Fibroblast of skin of back (primary cell): ENCODE measurements around the gene CTAGE9.
"Not testable (repeated sequence)": the region's sequence is repeated elsewhere in the genome, so short reads cannot be mapped to it uniquely, and the experiment has no call there.

ENCODE experiments used
- DNase-seq: peaks from one replicate; pipeline ENCODE4 v3.0.0-alpha.2; 2013

The CTAGE9 gene

GRCh38 chr6:131729550-131729949 lies 18.7 kb upstream of the CTAGE9 start:
- no peak for DNase-seq

- DNase-seq: peak; percentile 9
Measured at GRCh38 chr6:131728296-131728939, 17.6 kb upstream of the CTAGE9 start.

- DNase-seq: no peak
Measured at GRCh38 chr6:131727868-131728267, 17.1 kb upstream of the CTAGE9 start.

GRCh38 chr6:131727467-131727866 lies 16.6 kb upstream of the CTAGE9 start:
- no peak for DNase-seq

- no peak for DNase-seq
Measured at GRCh38 chr6:131724114-131724513, 13.3 kb upstream of the CTAGE9 start.

GRCh38 chr6:131721161-131721560 lies 10.3 kb upstream of the CTAGE9 start:
- DNase-seq: no peak

- DNase-seq: no peak
Measured at GRCh38 chr6:131717836-131718542, 7.2 kb upstream of the CTAGE9 start.

- DNase-seq: not testable (repeated sequence)
Measured at GRCh38 chr6:131715567-131715966, 4.8 kb upstream of the CTAGE9 start.

- DNase-seq: not testable (repeated sequence)
Measured at GRCh38 chr6:131703905-131704304, 6.9 kb downstream of the CTAGE9 start.

GRCh38 chr6:131700851-131701250 lies 10.0 kb downstream of the CTAGE9 start:
- not testable (repeated sequence) for DNase-seq

- DNase-seq: no peak
Measured at GRCh38 chr6:131696956-131697355, 13.9 kb downstream of the CTAGE9 start.

- DNase-seq: peak; percentile 70
Measured at GRCh38 chr6:131694832-131695426, 15.9 kb downstream of the CTAGE9 start.

- DNase-seq: no peak
Measured at GRCh38 chr6:131693384-131693783, 17.4 kb downstream of the CTAGE9 start.

- no peak for DNase-seq
Measured at GRCh38 chr6:131692589-131692988, 18.2 kb downstream of the CTAGE9 start.

- no peak for DNase-seq
Measured at GRCh38 chr6:131692031-131692430, 18.8 kb downstream of the CTAGE9 start.

GRCh38 chr6:131688286-131688685 lies 22.5 kb downstream of the CTAGE9 start:
- no peak for DNase-seq

GRCh38 chr6:131687022-131687421 lies 23.8 kb downstream of the CTAGE9 start:
- no peak for DNase-seq

GRCh38 chr6:131685266-131685780 lies 25.5 kb downstream of the CTAGE9 start:
- no peak for DNase-seq

- DNase-seq: no peak
Measured at GRCh38 chr6:131683479-131683878, 27.3 kb downstream of the CTAGE9 start.

GRCh38 chr6:131682442-131682841 lies 28.4 kb downstream of the CTAGE9 start:
- DNase-seq: peak; percentile 15

- no peak for DNase-seq
Measured at GRCh38 chr6:131681585-131681984, 29.2 kb downstream of the CTAGE9 start.

GRCh38 chr6:131680868-131681267 lies 29.9 kb downstream of the CTAGE9 start:
- no peak for DNase-seq

- peak; percentile 18 for DNase-seq
Measured at GRCh38 chr6:131678442-131678841, 32.4 kb downstream of the CTAGE9 start.

GRCh38 chr6:131673184-131673583 lies 37.6 kb downstream of the CTAGE9 start:
- no peak for DNase-seq
